ENCODE results near the gene DNAJC28. TPM values are rescaled to one million over a fixed set of nuclear protein-coding genes. Genes with fewer than 3 reads are reported as not detected.
"Not testable (repeated sequence)": the region's sequence is repeated elsewhere in the genome, so short reads cannot be mapped to it uniquely, and the experiment has no call there.

The DNAJC28 gene
- total RNA-seq, 1 donor from 2014 or later, result 0.23 TPM

- intact Hi-C loops (cut with micrococcal nuclease), result loop anchor here (5.0 kb wide), 1 partner anchor 754 kb away; the partner anchor contains the start of gene SYNJ1
Observed at GRCh38 chr21:33481314-33481943, 10.1 kb downstream of the DNAJC28 start.

- intact Hi-C loops (cut with micrococcal nuclease), result loop anchor here (1.0 to 5.0 kb wide), 3 partner anchors 11 to 753 kb away; partner anchors contain the start of genes CRYZL1, DNAJC28 and SYNJ1
Observed at GRCh38 chr21:33480481-33481103, 10.9 kb downstream of the DNAJC28 start.

- intact Hi-C loops (cut with micrococcal nuclease), result loop anchor here (1.0 to 5.0 kb wide), 5 partner anchors 11 to 753 kb away; partner anchors contain the start of genes CRYZL1, DNAJC28, GART and SYNJ1
Observed at GRCh38 chr21:33479679-33480480, 11.6 kb downstream of the DNAJC28 start, which contains the start of gene TMEM50B. TMEM50B (minus strand) TSS chr21:33479974; CDS start chr21:33468885, 11,089 bp downstream.

GRCh38 chr21:33478935-33479678 is 12.4 kb downstream of the DNAJC28 start:
- intact Hi-C loops (cut with micrococcal nuclease), result loop anchor here (1.0 to 2.0 kb wide), 2 partner anchors 63 to 706 kb away; partner anchors contain the start of gene GART

GRCh38 chr21:33478182-33478581 is 13.3 kb downstream of the DNAJC28 start:
- intact Hi-C loops (cut with micrococcal nuclease), result loop anchor here (2.0 kb wide), 1 partner anchor 705 kb away; no protein-coding TSS in a partner anchor

- intact Hi-C loops (cut with micrococcal nuclease), result no loop called here
Observed at GRCh38 chr21:33477066-33477465, 14.4 kb downstream of the DNAJC28 start.

GRCh38 chr21:33473344-33473743 is 18.2 kb downstream of the DNAJC28 start:
- intact Hi-C loops (cut with micrococcal nuclease), result no loop called here

- intact Hi-C loops (cut with micrococcal nuclease), result no loop called here
Observed at GRCh38 chr21:33470701-33471100, 20.8 kb downstream of the DNAJC28 start.

GRCh38 chr21:33469183-33469582 is 22.3 kb downstream of the DNAJC28 start:
- intact Hi-C loops (cut with micrococcal nuclease), result not testable (repeated sequence)

- intact Hi-C loops (cut with micrococcal nuclease), result no loop called here
Observed at GRCh38 chr21:33461538-33462250, 29.8 kb downstream of the DNAJC28 start.

- intact Hi-C loops (cut with micrococcal nuclease), result no loop called here
Observed at GRCh38 chr21:33458861-33459260, 32.7 kb downstream of the DNAJC28 start.

- intact Hi-C loops (cut with micrococcal nuclease), result no loop called here
Observed at GRCh38 chr21:33455686-33456446, 35.6 kb downstream of the DNAJC28 start.

- intact Hi-C loops (cut with micrococcal nuclease), result no loop called here
Observed at GRCh38 chr21:33452362-33452761, 39.2 kb downstream of the DNAJC28 start.

GRCh38 chr21:33451634-33452071 is 39.9 kb downstream of the DNAJC28 start:
- intact Hi-C loops (cut with micrococcal nuclease), result no loop called here

- intact Hi-C loops (cut with micrococcal nuclease), result loop anchor here (10.0 kb wide), 1 partner anchor 625 kb away; no protein-coding TSS in a partner anchor
Observed at GRCh38 chr21:33449616-33450015, 41.9 kb downstream of the DNAJC28 start.

- intact Hi-C loops (cut with micrococcal nuclease), result loop anchor here (10.0 kb wide), 1 partner anchor 622 kb away; no protein-coding TSS in a partner anchor
Observed at GRCh38 chr21:33446620-33447019, 44.9 kb downstream of the DNAJC28 start.

- intact Hi-C loops (cut with micrococcal nuclease), result loop anchor here (10.0 kb wide), 1 partner anchor 620 kb away; no protein-coding TSS in a partner anchor
Observed at GRCh38 chr21:33444499-33444898, 47.0 kb downstream of the DNAJC28 start.

GRCh38 chr21:33443194-33443593 is 48.3 kb downstream of the DNAJC28 start:
- intact Hi-C loops (cut with micrococcal nuclease), result loop anchor here (10.0 kb wide), 1 partner anchor 618 kb away; no protein-coding TSS in a partner anchor
